ENCODE results near the gene TMEM87B. TPM values are rescaled to one million over a fixed set of nuclear protein-coding genes. Genes with fewer than 3 reads are reported as not detected.
"Not testable (repeated sequence)": the region's sequence is repeated elsewhere in the genome, so short reads cannot be mapped to it uniquely, and the experiment has no call there.

The TMEM87B gene
- total RNA-seq, 4 donors from 2014 or later = 30.6 to 35.8 (median 34.9) TPM

GRCh38 chr2:112032224-112032586 lies 22.9 kb upstream of the TMEM87B start:
- Histone ChIP-seq H3K27me3 (no peaks in the 10 kb centered on the region), H3K27ac (peak overlapping the region; percentile 28 to 58 (median 39)), H3K4me3 (replicated peaks in 1 of 3) (no peak overlapping the region), H3K36me3 (no peaks in the 10 kb centered on the region), H3K9me3 (no peaks in the 10 kb centered on the region), H3K4me1 (peaks cover 6 to 24% of the 10 kb centered on the region in 2 donors)
- intact Hi-C loops (cut with DNase I) = no loop called here
- DNase-seq = peak; percentile 15 to 25
- WGBS, 2 donors = 49 to 62% methylated on average over 4 of the region's 4 CpGs
- TF ChIP-seq CTCF (IDR thresholded peaks at IDR 0.05) (no peak), POLR2A (IDR thresholded peaks at IDR 0.05) (no peak)

DNA sequence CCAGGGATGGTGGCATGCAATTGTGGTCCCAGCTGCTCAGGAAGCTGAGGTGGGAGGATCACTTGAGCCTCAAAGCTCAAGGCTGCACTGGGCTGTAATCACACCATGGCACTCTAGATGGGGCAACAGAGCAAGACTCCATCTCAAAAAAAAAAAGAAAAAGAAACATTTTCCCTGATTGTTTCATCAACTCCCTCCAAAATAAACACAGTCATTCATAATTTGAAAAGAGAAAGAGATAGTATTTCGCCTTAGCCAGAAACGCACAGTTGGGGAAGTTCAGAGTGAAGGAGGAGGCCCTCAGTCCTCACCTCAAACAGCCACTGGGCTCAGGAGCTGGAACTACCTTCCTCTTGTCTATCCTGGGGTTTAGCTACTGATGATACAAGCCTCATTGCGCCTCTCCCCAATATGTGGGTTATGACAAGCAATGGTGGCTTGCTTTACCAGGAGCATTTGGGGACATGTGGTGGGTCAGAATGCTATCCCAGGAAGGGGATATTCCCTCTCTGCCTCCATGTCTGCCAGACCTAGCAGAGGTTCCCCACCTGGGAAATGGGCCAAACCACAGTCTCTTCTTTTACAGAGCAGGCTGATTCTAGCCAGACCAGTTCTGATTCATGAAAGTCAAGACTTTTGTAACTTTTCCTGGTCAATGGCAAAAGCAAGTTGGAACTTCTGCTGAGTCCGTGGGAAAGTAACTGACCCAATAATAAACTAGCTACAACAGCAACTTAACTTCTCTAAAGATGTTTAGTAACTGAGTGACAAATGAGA lies 22.2 kb upstream of the TMEM87B start:
- WGBS, 2 donors = 50 to 56% methylated on average over 4 of the region's 4 CpGs
- Histone ChIP-seq H3K36me3 (no peaks in the 10 kb centered on the region), H3K4me3 (replicated peaks in 1 of 3) (no peak overlapping the region), H3K9me3 (no peaks in the 10 kb centered on the region), H3K27ac (peak overlapping the region; percentile 14 to 58 (median 39)), H3K27me3 (no peaks in the 10 kb centered on the region), H3K4me1 (peaks cover 6 to 24% of the 10 kb centered on the region in 2 donors)
- intact Hi-C loops (cut with DNase I) = no loop called here
- TF ChIP-seq CTCF (IDR thresholded peaks at IDR 0.05) = no peak
- no peak for TF ChIP-seq POLR2A (IDR thresholded peaks at IDR 0.05)
- peak; percentile 42 to 53 for DNase-seq

DNA sequence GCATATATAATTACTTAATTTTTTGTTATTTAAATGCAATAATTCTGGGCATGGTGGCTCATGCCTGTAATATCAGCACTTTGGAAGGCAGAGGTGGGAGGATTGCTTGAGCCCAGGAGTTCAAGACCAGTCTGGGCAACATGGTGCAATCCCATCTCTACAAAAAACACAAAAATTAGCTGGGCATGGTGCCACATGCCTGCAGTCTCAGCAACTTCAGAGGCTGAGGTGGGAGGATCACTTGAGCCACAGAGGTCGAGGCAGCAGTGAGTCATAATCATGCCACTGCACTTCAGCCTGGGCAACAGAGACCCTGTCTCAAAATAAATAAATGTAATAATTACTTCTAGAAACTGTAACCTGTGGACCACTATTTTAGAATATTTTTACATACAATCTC lies 21.5 kb upstream of the TMEM87B start:
- Histone ChIP-seq H3K9me3 (no peaks in the 10 kb centered on the region), H3K27ac (peak overlapping the region in 1 of 3 donors; percentile 22), H3K36me3 (no peaks in the 10 kb centered on the region), H3K4me1 (peaks cover 6 to 24% of the 10 kb centered on the region in 2 donors), H3K27me3 (no peaks in the 10 kb centered on the region), H3K4me3 (replicated peaks in 1 of 3) (no peak overlapping the region)
- peak in 1 of 2 donors; percentile 17 for DNase-seq
- 39 to 53% methylated on average over 1 of the region's 1 CpG for WGBS, 2 donors
- TF ChIP-seq POLR2A (IDR thresholded peaks at IDR 0.05) (no peak), CTCF (IDR thresholded peaks at IDR 0.05) (no peak)
- intact Hi-C loops (cut with DNase I) = no loop called here

DNA sequence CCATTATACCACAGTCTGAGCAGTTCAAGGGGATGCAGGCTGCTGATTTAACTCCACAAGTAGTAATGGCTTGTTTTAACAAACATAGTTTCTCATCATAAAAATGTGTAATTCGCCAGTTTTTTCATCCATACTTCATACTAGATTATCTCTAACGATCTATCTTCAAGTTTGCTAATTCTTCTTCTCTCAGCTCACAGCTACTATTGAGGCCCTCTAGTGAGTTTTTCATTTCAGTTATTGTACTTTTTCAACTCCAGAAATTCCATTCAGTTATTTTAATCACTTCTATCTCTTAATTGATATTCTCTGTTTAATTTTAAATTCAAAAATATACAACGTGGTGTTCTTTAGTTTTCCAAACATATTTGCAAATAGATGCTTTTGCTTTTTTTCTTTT lies 20.1 kb upstream of the TMEM87B start:
- intact Hi-C loops (cut with DNase I) = no loop called here
- Histone ChIP-seq H3K4me1 (peaks cover 6 to 24% of the 10 kb centered on the region in 2 donors), H3K27ac (no peak overlapping the region), H3K36me3 (no peaks in the 10 kb centered on the region), H3K9me3 (no peaks in the 10 kb centered on the region), H3K27me3 (no peaks in the 10 kb centered on the region), H3K4me3 (replicated peaks in 1 of 3) (no peak overlapping the region)
- WGBS, 2 donors = 77 to 95% methylated on average over 3 of the region's 3 CpGs
- TF ChIP-seq POLR2A (IDR thresholded peaks at IDR 0.05) (no peak), CTCF (IDR thresholded peaks at IDR 0.05) (no peak)
- DNase-seq = no peak

DNA sequence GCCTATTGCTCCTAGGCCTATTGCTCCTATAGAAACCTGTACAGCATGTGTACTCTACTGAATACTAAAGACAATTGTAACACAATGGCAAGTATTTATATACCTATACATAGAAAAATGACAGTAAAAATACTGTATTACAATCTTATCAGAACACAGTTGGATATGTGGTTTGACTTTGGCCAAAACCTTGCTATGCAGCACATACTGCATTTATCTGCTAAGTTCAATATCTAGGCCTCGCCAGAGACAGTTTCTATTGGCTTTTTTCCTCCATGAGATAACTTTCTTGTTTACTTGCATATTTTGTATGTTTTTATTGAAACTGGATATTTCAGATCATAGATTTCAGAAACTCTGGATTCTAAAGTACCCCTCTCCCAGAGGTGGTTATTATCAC lies 19.3 kb upstream of the TMEM87B start:
- H3K4me1 ChIP-seq = peaks cover 6 to 24% of the 10 kb centered on the region in 2 donors
- H3K36me3 ChIP-seq = no peaks in the 10 kb centered on the region
- WGBS, 2 donors = 96 to 97% methylated on average over 1 of the region's 1 CpG
- intact Hi-C loops (cut with DNase I) = no loop called here
- H3K9me3 ChIP-seq = no peaks in the 10 kb centered on the region
- TF ChIP-seq POLR2A (IDR thresholded peaks at IDR 0.05) (no peak), CTCF (IDR thresholded peaks at IDR 0.05) (no peak)
- no peak for DNase-seq
- H3K4me3 ChIP-seq (replicated peaks in 1 of 3) = no peak overlapping the region
- no peaks in the 10 kb centered on the region for H3K27me3 ChIP-seq
- no peak overlapping the region for H3K27ac ChIP-seq

GRCh38 chr2:112039556-112039955 lies 15.5 kb upstream of the TMEM87B start:
- H3K27me3 ChIP-seq; DNase-seq; H3K9me3 ChIP-seq; H3K36me3 ChIP-seq; H3K4me3 ChIP-seq (replicated peaks in 1 of 3); H3K4me1 ChIP-seq; H3K27ac ChIP-seq; intact Hi-C loops (cut with DNase I): not testable (repeated sequence)
- 89 to 90% methylated on average over 9 to 12 of the region's 12 CpGs for WGBS, 2 donors

- H3K9me3 ChIP-seq; H3K27ac ChIP-seq; H3K36me3 ChIP-seq; H3K4me3 ChIP-seq (replicated peaks in 1 of 3); H3K4me1 ChIP-seq; DNase-seq; H3K27me3 ChIP-seq: not testable (repeated sequence)
- 82 to 97% methylated on average over 2 of the region's 2 CpGs for WGBS, 2 donors
- intact Hi-C loops (cut with DNase I) = loop anchor here (10.0 kb wide), 1 partner anchor 55 kb away; no protein-coding TSS in a partner anchor
These were observed 15.0 kb upstream of the TMEM87B start for GRCh38 chr2:112040066-112040465.

DNA sequence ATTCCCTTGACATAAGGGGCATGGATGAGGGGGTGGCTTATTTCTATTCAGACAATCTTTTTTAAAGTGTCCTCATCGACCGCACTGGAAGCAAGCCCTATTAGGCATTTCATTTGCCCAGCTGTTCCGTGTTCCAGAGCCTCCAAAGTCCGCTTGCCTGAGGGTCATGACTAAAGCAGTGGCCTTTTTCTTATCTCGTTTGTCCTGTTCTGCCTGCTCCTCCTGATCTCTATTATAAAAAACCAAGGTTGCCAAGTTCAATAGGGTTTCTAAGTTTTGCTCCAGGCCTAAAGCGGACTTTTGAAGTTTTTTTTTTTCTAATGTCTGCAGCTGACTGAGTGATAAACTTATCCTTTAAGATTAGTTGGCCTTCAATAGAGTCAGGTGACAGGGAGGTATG lies 13.6 kb upstream of the TMEM87B start:
- H3K27me3 ChIP-seq; DNase-seq; H3K4me1 ChIP-seq; H3K27ac ChIP-seq; H3K9me3 ChIP-seq; H3K36me3 ChIP-seq; H3K4me3 ChIP-seq (replicated peaks in 1 of 3): not testable (repeated sequence)
- intact Hi-C loops (cut with DNase I) = loop anchor here (10.0 kb wide), 1 partner anchor 57 kb away; no protein-coding TSS in a partner anchor
- WGBS, 2 donors = 76 to 84% methylated on average over 6 of the region's 6 CpGs

All from thyroid gland (tissue), 4 donors.